Ovary (tissue), 9 donors: ENCODE data around the gene ATF3. TPM values are rescaled to one million over a fixed set of nuclear protein-coding genes. Genes with fewer than 3 reads are reported as not detected.

Experiments used
- DNase-seq, 5 donors: peaks; one replicate each; pipeline ENCODE4 v3.0.0-alpha.2; 2019 to 2020
- H3K27ac ChIP-seq, 2 donors: fragments of 200-600 bp; one replicate each; pipeline versions ENCODE4 v1.5.1 to v1.8.0; 2019 to 2022
- H3K27me3 ChIP-seq: fragments of 200-600 bp; one replicate; pipeline ENCODE4 v1.8.0; 2022
- H3K36me3 ChIP-seq: fragments of 200-600 bp; sonication (generic); one replicate; pipeline ENCODE4 v1.5.1; 2019
- H3K4me1 ChIP-seq: one replicate; pipeline ENCODE4 v1.8.1; 2013; ENCODE audit warnings: mild to moderate bottlenecking, moderate library complexity; ENCODE audit not compliant: insufficient read depth
- H3K4me3 ChIP-seq: fragments of 200-600 bp; sonication (generic); one replicate; pipeline ENCODE4 v1.5.1; 2017
- H3K9me3 ChIP-seq, 2 donors: fragments of 200-600 bp in 1 of 2; sonication (generic) in 1 of 2; one replicate each; pipeline versions ENCODE4 v1.5.1 to v1.8.1; 2013 to 2019; ENCODE audit warnings: mild to moderate bottlenecking in 1 of 2, moderate library complexity in 1 of 2
- CTCF ChIP-seq, 3 donors: fragments of 450-650 bp in 2 of 3; fragments of 200-600 bp in 1 of 3; IDR thresholded peaks; one replicate each; pipeline versions ENCODE4 v1.5.1 to v1.8.0; 2016 to 2022; ENCODE audit warnings: antibody characterized with exemption in 3 of 3, mild to moderate bottlenecking in 1 of 3
- EP300 ChIP-seq: sonication (generic); formaldehyde crosslinking; IDR thresholded peaks from one replicate; pipeline ENCODE4 v1.6.1; 2017; ENCODE audit warnings: antibody characterized with exemption
- POLR2A ChIP-seq: fragments of 450-650 bp; IDR thresholded peaks from one replicate; pipeline ENCODE4 v1.6.1; 2017; ENCODE audit warnings: antibody characterized with exemption, mild to moderate bottlenecking, moderate library complexity
- WGBS, 3 donors: extraction: QIAGEN DNeasy Blood & Tissue Kit in 1 of 3; methylation state at CpG; one replicate each; pipeline versions ENCODE4 v1.1.5 to v1.1.7; 2013 to 2017; 5-methylcytosine and 5-hydroxymethylcytosine counted together
- intact Hi-C, 4 donors: fragments of 100-400 bp; cut with DNase I; formaldehyde crosslinking; loops; one replicate each; pipeline versions ENCODE4 v1.11.0 to v1.15.1; 2022 to 2023
- polyA plus RNA-seq, 2 donors: library from polyadenylated mRNA; stranded (reverse); fragments of 200-250 nt in 1 of 2; fragments of 350-450 nt in 1 of 2; fragmentation: Illumina TruSeq in 1 of 2; extraction: RNeasy Lipid Tissue Mini Kit (QIAGEN cat#74804) in 1 of 2; gene quantifications; one replicate each; pipeline ENCODE4 v1.2.3, GENCODE V29; 2013 to 2014
- total RNA-seq, 7 donors: library from RNA; depleted of rRNA in 2 of 7; stranded (reverse); fragments of >200 nt in 2 of 7; fragmentation: NEBNext Ultra II Directional in 3 of 7; extraction: Animal tissue kit (Norgen Biotek cat#: 25700) in 3 of 7; gene quantifications; one replicate each; pipeline versions ENCODE4 v1.1.0 to v1.2.4, GENCODE V29; 2016 to 2023
- donor health status: DM: no; HTN: no; CAD: no; lungs with moderate emphysema.
- donor health status: DM: no; HTN: no; CAD: no.
- donor health status: Bipolar disorder and iron deficiency.
- donor health status: DM: yes; HTN: yes; CAD: no.
- donor health status: DM: no; HTN: no; CAD: no.
- donor health status: DM: yes; HTN: yes; CAD: no.

The ATF3 gene
- total and polyA plus RNA-seq, 9 donors, result 2.9 to 132 (median 19.4) TPM

DNA sequence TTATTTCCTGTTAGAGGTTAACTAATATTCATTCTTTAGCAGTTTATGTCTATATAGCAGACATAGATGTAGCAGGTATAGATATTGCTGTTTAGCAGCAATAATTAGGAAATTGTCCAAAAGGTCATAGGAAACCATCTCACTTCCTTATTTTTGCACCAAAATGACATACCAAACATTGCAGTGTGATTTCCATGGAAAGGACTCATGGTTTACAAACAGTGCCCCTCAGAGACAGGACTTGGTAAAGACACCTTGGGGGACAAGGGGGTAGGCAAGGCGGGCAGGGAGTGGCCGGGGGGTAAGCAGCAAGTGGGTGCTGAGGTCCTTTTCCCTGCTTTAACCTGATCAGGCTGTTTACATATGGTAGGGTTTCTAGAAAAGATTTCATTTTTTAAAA is 60.5 kb downstream of the ATF3 start:
- no peak for DNase-seq
- 79 to 81% (median 79%) methylated on average over 2 of the region's 2 CpGs for WGBS, 3 donors
- intact Hi-C loops, result loop anchor here in 1 of 4 donors (10.0 kb wide), 1 partner anchor 116 kb away; no protein-coding TSS in a partner anchor
- no peaks in the 10 kb centered on the region for H3K27me3 ChIP-seq
- no peaks in the 10 kb centered on the region for H3K36me3 ChIP-seq
- no peak overlapping the region for H3K27ac ChIP-seq
- no peak overlapping the region for H3K4me3 ChIP-seq
- TF ChIP-seq EP300 (no peak), POLR2A (no peak), CTCF (IDR thresholded peaks at IDR 0.05) (no peak)
- no peaks in the 10 kb centered on the region for H3K9me3 ChIP-seq
- no peaks in the 10 kb centered on the region for H3K4me1 ChIP-seq

DNA sequence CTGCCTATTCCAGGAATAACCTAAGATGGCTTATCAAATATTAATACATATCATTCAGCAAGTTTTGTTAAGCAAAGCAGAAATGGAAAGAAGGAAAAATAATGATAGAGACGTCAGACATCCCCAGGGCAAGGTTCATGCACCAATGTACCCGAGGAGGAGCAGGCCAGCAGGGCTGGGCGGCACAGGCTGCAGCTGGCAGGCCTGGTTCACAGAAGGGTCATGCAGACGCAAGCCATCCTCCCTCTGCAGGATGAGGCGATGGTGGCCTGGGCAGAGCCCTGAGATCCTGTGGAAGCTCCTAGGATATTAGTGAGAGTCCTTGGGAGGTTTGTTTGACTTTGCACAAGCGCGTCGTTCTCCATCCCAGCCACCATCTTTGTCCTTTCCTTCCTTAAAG is 61.0 kb downstream of the ATF3 start:
- no peaks in the 10 kb centered on the region for H3K9me3 ChIP-seq
- DNase-seq, result no peak
- H3K4me1 ChIP-seq, result no peaks in the 10 kb centered on the region
- TF ChIP-seq CTCF (IDR thresholded peaks at IDR 0.05), result no peak
- no peak for TF ChIP-seq POLR2A
- no peak for TF ChIP-seq EP300
- no peak overlapping the region for H3K27ac ChIP-seq
- H3K36me3 ChIP-seq, result no peaks in the 10 kb centered on the region
- H3K27me3 ChIP-seq, result no peaks in the 10 kb centered on the region
- intact Hi-C loops, result loop anchor here in 1 of 4 donors (10.0 kb wide), 1 partner anchor 115 kb away; no protein-coding TSS in a partner anchor
- 83 to 92% (median 84%) methylated on average over 8 of the region's 8 CpGs for WGBS, 3 donors
- no peak overlapping the region for H3K4me3 ChIP-seq

- no peaks in the 10 kb centered on the region for H3K9me3 ChIP-seq
- no peak overlapping the region for H3K27ac ChIP-seq
- H3K27me3 ChIP-seq, result no peaks in the 10 kb centered on the region
- no peak overlapping the region for H3K4me3 ChIP-seq
- no peak for TF ChIP-seq CTCF (IDR thresholded peaks at IDR 0.05)
- TF ChIP-seq EP300, result no peak
- TF ChIP-seq POLR2A, result no peak
- no peak for DNase-seq
- intact Hi-C loops, result no loop called here
- H3K4me1 ChIP-seq, result no peaks in the 10 kb centered on the region
- 91 to 93% (median 92%) methylated on average over 7 of the region's 7 CpGs for WGBS, 3 donors
- no peaks in the 10 kb centered on the region for H3K36me3 ChIP-seq
Observed at GRCh38 chr1:212670301-212670700, 61.7 kb downstream of the ATF3 start.

Other genes starting within 250 kb of the ATF3 start
- 1 to 10 TPM; 2.3 to 4.2 (median 2.9) TPM for gene PACC1, start 193.9 kb upstream of the ATF3 start, total RNA-seq
- 1 to 10 TPM; 1.9 to 9.5 TPM for gene PACC1, start 193.9 kb upstream of the ATF3 start, polyA plus RNA-seq
- 100 to 1,000 TPM in 5 of 7 donors, 10 to 100 TPM in 2; 84.7 to 192 (median 102) TPM for gene NENF, start 175.8 kb upstream of the ATF3 start, total RNA-seq
- gene NENF, start 175.8 kb upstream of the ATF3 start, polyA plus RNA-seq, result 100 to 1,000 TPM in 1 of 2 donors, 10 to 100 TPM in 1; 95.7 to 130 TPM
- 1 to 10 TPM in 6 of 7 donors, under 1 TPM in 1; 0.71 to 4.2 (median 2.1) TPM for gene BATF3, start 91.1 kb downstream of the ATF3 start, total RNA-seq
- 1 to 10 TPM in 1 of 2 donors, under 1 TPM in 1; 0.90 to 1.1 TPM for gene BATF3, start 91.1 kb downstream of the ATF3 start, polyA plus RNA-seq
- 10 to 100 TPM; 17.2 to 35.2 (median 29.2) TPM for gene NSL1, start 183.0 kb downstream of the ATF3 start, total RNA-seq
- gene NSL1, start 183.0 kb downstream of the ATF3 start, polyA plus RNA-seq, result 10 to 100 TPM; 21.8 to 23.8 TPM
- gene TATDN3, start 183.1 kb downstream of the ATF3 start, total RNA-seq, result 10 to 100 TPM in 4 of 7 donors, 1 to 10 TPM in 3; 6.8 to 17.1 (median 10.2) TPM
- gene TATDN3, start 183.1 kb downstream of the ATF3 start, polyA plus RNA-seq, result 1 to 10 TPM; 9.2 to 9.5 TPM
- gene SPATA45, start 238.9 kb downstream of the ATF3 start, total RNA-seq, result not detected
- not detected for gene SPATA45, start 238.9 kb downstream of the ATF3 start, polyA plus RNA-seq
- 10 to 100 TPM in 1 of 7 donors, 1 to 10 TPM in 6; 4.0 to 11.4 (median 7.4) TPM for gene FLVCR1, start 249.5 kb downstream of the ATF3 start, total RNA-seq
- 1 to 10 TPM; 1.9 to 5.3 TPM for gene FLVCR1, start 249.5 kb downstream of the ATF3 start, polyA plus RNA-seq